Suprapubic skin (tissue), 4 donors: Measurements from ENCODE around the gene LOXL3.

Experiments
- EP300 ChIP-seq: sonication (generic); formaldehyde crosslinking; IDR thresholded peaks from one replicate; pipeline ENCODE4 v1.6.1; 2017; ENCODE audit warnings: antibody characterized with exemption
- POLR2AphosphoS5 ChIP-seq, 3 donors: sonication (generic); formaldehyde crosslinking; IDR thresholded peaks; one replicate each; pipeline ENCODE4 v1.6.1; 2017; ENCODE audit warnings: antibody characterized with exemption in 3 of 3
- TF ChIP-seq, protein P1 (sequence below), 2 donors: fragments of 200-600 bp in 1 of 2; fragments of 450-650 bp in 1 of 2; sonication (generic) in 1 of 2; IDR thresholded peaks; one replicate each; pipeline ENCODE4 v1.5.1; 2016 to 2019; ENCODE audit warnings: antibody characterized with exemption in 2 of 2, mild to moderate bottlenecking in 1 of 2, moderate library complexity in 1 of 2

GRCh38 chr2:74522516-74522915, 31.2 kb downstream of the LOXL3 start:
- TF ChIP-seq, protein P1, sequence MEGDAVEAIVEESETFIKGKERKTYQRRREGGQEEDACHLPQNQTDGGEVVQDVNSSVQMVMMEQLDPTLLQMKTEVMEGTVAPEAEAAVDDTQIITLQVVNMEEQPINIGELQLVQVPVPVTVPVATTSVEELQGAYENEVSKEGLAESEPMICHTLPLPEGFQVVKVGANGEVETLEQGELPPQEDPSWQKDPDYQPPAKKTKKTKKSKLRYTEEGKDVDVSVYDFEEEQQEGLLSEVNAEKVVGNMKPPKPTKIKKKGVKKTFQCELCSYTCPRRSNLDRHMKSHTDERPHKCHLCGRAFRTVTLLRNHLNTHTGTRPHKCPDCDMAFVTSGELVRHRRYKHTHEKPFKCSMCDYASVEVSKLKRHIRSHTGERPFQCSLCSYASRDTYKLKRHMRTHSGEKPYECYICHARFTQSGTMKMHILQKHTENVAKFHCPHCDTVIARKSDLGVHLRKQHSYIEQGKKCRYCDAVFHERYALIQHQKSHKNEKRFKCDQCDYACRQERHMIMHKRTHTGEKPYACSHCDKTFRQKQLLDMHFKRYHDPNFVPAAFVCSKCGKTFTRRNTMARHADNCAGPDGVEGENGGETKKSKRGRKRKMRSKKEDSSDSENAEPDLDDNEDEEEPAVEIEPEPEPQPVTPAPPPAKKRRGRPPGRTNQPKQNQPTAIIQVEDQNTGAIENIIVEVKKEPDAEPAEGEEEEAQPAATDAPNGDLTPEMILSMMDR (IDR thresholded peaks at IDR 0.05) = no peak
- TF ChIP-seq POLR2AphosphoS5 (IDR thresholded peaks at IDR 0.05) = no peak
- no peak for TF ChIP-seq EP300
